GM21737 (cell line): Measurements from ENCODE around the gene FBXW4.
"Not testable (repeated sequence)": the region's sequence is repeated elsewhere in the genome, so short reads cannot be mapped to it uniquely, and the experiment has no call there.

Experiments
- ATAC-seq: cut with Tn5 transposase; IDR thresholded peaks from one replicate; pipeline ENCODE4 v1.9.1; 2021; ENCODE audit warnings: mild to moderate bottlenecking, moderate library complexity; ENCODE audit not compliant: unreplicated experiment

FBXW4 gene

GRCh38 chr10:101617824-101618568, 77.0 kb downstream of the FBXW4 start:
- no peak for ATAC-seq

- ATAC-seq, result no peak
These were observed 77.7 kb downstream of the FBXW4 start for GRCh38 chr10:101617102-101617823.

- no peak for ATAC-seq
These were observed 78.4 kb downstream of the FBXW4 start for GRCh38 chr10:101616415-101617101.

GRCh38 chr10:101615525-101616116, 79.3 kb downstream of the FBXW4 start:
- no peak for ATAC-seq

- ATAC-seq, result no peak
These were observed 80.1 kb downstream of the FBXW4 start for GRCh38 chr10:101614663-101615524.

- ATAC-seq, result no peak
These were observed 81.3 kb downstream of the FBXW4 start for GRCh38 chr10:101613646-101614045.

- ATAC-seq, result no peak
These were observed 82.1 kb downstream of the FBXW4 start for GRCh38 chr10:101612872-101613271.

GRCh38 chr10:101612086-101612485, 82.9 kb downstream of the FBXW4 start:
- ATAC-seq, result no peak

GRCh38 chr10:101611096-101611905, 83.7 kb downstream of the FBXW4 start:
- no peak for ATAC-seq

- no peak for ATAC-seq
These were observed 85.5 kb downstream of the FBXW4 start for GRCh38 chr10:101609481-101609880.

GRCh38 chr10:101607124-101607523, 87.8 kb downstream of the FBXW4 start:
- no peak for ATAC-seq

GRCh38 chr10:101602761-101603398, 92.1 kb downstream of the FBXW4 start:
- ATAC-seq, result peak; percentile 74

GRCh38 chr10:101601541-101601940, 93.4 kb downstream of the FBXW4 start:
- no peak for ATAC-seq

GRCh38 chr10:101597091-101597900, 97.7 kb downstream of the FBXW4 start:
- ATAC-seq, result no peak

- ATAC-seq, result no peak
These were observed 99.2 kb downstream of the FBXW4 start for GRCh38 chr10:101595591-101596433.

GRCh38 chr10:101593331-101593730, 101.6 kb downstream of the FBXW4 start:
- not testable (repeated sequence) for ATAC-seq

GRCh38 chr10:101588879-101589278, 106.1 kb downstream of the FBXW4 start:
- ATAC-seq, result no peak
